HG02798 (cell line): Measurements from ENCODE around the gene TP53TG5.
"Not testable (repeated sequence)": the region's sequence is repeated elsewhere in the genome, so short reads cannot be mapped to it uniquely, and the experiment has no call there.

ENCODE experiments used
- ATAC-seq: cut with Tn5 transposase; IDR thresholded peaks from one replicate; pipeline ENCODE4 v1.9.1; 2021; ENCODE audit warnings: mild to moderate bottlenecking; ENCODE audit not compliant: unreplicated experiment, poor library complexity

The TP53TG5 gene

DNA sequence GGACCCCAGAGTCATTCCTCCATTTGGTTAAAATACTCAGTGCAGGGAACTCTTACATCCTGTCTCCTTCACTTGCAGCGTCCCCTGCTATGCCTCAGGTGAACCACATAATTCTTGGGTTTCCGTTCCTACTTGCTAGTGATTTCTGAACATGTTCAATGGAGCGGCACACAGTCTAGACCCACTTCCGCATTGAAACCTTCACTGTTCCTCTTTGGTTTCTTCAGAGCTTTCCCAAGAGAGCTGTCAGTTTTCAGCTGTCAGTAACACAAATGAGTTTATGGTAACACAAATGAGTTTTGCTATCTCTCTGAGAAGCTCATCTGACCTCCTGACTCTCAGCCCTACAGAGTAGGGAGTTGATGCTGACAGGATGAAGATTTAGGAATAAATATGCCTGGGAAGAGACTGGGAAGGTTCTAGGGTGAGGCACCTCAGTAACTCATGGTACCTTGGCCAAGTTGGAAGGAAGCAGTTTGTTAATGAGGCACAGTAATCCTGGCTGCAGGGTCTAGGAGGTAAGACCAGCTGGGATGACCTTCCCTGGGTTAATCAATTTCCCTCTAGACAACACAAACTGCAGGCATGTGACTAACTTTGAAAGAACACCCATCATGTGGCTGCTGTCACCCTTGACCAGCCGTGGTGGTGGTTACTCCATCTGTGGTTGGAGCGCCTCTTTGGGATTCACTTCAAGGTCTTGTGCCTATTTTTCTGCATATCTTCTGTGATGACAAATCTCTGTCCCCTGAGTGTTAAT is 9.7 kb downstream of the TP53TG5 start:
- peak; percentile 88 for ATAC-seq

DNA sequence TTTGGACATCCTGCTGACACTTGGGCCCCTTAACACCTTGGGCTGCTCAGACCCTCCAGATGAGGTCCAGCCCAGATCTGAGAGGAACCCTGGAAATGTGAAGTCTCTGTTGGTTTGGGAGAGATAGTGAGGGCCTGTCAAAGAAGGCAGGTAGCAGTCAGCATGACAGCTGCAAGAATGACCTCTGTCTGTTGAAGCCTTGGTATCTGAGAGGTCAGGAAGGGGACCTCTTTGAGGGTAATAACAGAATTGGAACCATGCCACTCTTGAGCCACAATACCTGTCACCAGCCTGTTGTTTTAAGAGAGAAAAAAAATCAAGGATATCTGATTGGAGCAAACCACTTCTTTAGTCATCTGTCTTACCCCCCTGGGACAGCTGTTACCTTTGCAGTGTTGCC is 11.0 kb downstream of the TP53TG5 start:
- no peak for ATAC-seq

DNA sequence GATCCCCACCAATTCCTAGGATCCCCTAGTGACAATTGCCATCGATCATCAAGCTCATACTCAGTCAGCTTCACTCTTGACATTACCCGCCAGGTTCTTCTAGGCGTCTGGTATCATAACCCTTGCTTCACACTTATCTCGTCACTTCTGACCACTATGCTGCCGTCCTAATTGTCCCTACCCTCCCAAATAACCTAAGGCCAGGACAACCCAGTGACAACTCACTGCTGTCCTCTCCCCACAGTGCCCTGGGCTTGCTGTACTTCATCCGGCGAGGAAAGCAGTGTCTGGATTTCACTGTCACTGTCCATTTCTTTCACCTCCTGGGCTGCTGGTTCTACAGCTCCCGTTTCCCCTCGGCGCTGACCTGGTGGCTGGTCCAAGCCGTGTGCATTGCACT is 11.5 kb downstream of the TP53TG5 start:
- no peak for ATAC-seq

DNA sequence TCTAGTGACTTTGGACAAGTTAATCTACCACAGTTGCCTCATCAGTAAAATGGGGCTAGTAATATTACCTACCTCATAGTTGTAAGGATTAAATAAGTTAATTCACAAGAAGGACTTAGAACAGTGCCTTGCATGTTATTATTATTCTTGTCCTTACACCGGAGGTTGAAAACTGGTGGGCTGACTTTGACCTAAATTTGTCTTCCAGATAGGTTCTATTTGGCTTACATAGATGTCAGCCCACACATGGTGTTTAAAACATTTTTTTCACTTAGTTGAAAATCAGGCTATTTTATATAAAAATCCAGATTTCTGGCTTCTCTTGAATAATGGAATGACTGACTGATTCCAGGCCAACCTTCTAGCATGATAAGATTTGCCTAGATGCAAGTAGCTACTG is 11.9 kb downstream of the TP53TG5 start:
- ATAC-seq = no peak

DNA sequence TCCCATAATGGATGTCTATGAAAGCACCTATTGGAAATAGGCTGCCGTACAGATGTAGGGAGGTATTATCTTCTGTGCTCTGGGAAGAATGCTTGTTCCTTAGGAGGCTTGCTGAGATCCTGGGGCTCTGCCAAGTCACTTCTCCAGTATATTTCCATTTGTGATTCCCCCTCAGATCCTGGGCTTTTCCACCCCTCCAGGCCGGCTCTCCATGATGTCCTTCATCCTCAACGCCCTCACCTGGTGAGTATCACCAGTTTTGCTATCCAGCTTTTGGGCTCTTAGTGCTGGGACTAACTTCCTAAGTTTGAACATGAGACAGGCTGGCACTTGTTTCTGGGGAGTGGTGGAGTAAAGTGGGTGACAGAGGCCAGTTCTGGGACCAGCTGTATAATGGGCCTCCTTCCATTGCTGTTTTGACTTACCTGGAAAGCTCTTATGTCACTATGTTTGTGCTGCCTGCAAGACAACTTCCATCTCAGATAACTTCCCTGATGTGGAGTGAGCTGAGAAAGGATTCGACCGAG is 12.6 kb downstream of the TP53TG5 start:
- ATAC-seq = no peak

DNA sequence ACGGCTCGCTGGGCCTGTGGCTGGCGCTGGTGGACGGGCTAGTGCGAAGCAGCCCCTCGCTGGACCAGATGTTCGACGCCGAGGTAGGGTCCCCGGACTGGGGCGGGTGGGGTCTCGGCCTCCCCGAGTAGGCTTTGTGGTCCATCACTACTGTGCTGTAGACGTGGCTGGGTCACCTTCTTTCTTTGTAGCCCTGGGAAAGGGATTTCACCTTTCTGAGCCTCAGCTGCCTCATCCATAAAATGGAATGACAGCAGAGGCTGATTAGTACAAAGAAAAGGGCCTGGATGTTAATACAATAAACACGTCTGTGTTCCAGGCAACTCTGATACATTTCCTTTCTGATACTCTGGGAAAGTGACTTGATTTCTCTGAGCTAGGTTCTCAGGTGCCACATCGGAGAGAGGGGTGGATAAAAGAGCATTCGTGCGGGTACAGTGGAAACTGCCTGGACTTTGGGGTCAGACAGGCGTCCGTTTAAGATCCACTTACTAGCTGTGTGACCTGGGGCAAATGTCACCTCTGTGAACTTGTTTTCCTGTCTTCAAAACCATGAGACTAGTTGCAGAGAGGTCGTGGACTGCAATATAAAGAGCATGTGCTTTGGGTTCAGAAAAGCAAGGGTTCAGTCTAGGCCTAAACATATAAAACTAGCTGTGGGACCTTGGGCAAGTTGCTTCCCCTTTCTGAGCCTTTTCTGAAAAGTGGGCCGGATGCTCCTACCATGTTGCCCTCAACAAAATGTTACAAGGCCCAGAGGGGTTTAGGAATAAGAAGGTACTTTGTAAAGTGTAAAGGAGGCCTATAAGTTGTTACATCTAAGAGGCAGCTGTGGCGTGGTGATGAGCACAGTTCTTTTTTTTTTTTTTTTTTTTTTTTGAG is 14.3 kb downstream of the TP53TG5 start:
- no peak for ATAC-seq

DNA sequence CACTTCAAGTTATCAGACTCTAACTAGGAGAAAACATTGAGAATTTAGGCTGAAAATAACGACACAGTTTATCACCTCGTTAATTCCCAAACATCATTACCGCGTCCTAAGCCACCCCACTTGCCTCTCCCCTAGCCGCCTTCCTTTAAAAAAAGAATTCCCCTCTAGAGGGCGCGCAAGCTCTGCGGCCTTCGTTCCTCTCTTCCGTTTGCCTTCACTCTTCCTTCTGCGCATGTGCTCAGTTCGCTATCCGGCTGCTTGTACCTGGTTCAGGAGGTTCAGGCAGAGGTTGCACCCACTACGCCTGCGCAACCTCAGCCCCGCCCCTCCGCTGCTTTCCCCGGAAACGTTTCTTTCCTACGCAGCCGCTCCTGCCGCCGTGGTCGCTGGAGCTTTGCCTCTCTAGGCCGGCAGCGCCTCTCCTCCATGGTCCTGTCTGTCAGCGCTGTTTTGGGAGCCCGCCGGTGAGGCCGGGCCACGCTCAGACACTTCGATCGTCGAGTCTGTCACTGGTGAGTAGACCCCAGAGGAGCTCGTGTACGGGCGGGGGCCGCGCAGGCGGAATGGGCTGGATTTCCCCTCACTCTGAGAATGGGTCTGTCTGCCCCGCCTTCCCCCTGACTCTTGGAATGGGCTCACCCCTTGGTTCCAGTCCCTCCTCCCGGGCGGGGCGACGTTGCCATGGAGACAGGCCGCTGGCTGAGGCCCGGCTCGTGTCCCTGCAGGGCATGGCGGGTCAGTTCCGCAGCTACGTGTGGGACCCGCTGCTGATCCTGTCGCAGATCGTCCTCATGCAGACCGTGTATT is 15.1 kb downstream of the TP53TG5 start, which contains the start of gene SYS1:
TSS of gene SYS1 (plus strand) at position 353 of the 807 bp plus-strand sequence. CDS start at position 729, 376 bp downstream.
- ATAC-seq = peak; percentile 93

DNA sequence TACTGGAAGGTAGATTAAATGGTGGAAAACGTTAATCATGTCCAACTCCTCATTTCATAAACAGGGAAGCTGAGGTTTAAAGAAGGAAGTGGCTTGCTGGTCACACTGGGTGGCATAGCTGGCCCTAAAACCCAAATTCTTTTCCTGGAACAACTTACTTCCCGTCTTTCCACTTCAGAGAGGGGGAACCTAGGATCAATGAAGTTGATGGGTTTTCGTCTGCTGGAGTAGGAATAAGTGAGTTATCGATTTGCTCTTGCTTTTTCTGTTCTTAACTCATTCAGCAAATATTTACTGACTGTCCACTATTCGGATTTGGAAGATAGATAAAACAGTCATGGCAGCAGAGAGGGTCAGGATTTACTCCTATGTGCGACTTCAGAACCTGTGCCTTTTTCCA is 16.3 kb downstream of the TP53TG5 start:
- ATAC-seq = no peak

DNA sequence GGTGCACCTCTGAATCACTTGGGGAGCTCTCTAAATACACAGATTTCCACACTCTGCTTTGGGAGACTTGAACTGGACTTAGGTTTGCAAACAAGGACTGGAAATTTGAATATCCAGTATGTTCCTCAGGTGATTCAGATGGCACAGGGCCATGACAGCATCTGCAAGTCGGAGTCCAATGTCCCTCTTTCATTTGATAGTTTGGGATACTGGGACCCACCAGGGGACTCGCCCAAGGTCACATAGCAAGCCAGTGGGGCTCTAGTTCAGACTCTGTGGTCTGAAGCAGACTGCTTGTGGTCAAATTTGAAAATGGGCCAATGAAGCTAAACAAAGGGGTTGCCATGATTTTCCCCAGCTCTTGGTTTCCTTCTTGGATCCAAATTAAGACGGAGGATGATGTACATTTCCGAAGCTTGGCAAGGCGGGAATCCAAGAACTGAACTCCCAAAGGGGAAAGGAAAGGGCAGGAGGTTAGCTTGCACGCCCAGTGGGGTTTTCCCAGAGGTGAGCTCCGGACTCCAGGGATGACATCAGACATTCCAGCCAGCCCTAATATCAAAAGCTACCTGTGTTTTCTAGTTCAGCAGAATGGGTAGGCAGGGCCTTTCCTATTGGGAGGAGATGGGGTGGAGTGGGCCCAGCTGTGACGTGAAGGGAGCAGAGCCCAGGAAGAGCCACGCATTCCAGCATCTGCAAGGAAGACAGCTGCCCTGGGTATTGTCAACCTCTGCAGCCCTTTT is 18.5 kb downstream of the TP53TG5 start:
- no peak for ATAC-seq

DNA sequence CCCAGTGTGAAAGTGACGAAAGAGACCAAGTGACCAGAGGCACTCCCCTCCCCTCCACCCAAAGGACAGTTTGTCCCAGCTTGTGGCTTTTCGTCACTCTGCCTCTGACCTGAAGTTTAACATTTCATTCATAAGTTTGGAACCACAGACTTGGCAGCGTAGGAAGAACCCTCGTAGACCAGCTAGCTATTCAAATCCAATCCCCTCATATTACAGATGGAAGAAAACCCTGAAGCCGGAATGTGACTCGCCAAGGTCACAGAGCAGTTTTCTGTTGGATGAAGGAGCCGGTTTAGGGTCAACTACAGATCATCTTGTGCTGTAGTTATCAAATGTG is 19.1 kb downstream of the TP53TG5 start:
- no peak for ATAC-seq

DNA sequence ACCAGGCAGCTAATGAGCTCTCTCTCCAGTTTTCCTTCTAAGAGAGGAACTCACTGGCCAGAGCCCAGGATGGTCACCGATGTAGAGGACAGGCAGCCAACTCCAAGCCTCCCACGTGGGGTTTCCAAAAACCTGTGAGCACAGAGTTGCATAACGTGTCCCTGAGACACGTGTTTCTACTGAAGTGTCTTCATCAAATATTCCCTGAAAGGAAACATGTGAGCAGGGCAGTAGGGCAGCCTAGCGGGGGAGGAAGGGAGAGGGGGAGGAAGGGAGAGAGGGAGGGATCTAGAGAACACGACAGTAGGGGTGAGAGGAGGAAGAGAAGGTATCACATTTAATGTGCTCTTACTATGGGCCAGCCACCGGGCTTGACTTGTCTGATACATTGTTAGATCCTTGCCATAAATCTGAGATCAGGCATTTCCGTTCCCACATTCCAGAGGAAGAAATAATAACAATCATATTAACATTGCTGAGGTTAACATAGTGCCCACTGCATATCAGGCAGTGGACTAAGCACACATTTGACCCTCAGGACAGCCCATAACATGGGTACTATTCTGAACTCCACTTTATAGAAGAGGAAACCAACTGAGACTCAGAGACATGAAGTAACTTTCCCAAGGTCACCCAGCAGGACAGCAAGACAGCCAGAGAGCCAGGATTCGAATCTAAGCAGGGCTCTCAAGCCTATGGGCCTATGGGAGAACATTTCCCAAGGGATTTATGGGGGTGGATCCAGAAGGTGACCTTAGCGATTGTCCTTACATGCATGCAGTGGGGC is 19.6 kb downstream of the TP53TG5 start:
- no peak for ATAC-seq

DNA sequence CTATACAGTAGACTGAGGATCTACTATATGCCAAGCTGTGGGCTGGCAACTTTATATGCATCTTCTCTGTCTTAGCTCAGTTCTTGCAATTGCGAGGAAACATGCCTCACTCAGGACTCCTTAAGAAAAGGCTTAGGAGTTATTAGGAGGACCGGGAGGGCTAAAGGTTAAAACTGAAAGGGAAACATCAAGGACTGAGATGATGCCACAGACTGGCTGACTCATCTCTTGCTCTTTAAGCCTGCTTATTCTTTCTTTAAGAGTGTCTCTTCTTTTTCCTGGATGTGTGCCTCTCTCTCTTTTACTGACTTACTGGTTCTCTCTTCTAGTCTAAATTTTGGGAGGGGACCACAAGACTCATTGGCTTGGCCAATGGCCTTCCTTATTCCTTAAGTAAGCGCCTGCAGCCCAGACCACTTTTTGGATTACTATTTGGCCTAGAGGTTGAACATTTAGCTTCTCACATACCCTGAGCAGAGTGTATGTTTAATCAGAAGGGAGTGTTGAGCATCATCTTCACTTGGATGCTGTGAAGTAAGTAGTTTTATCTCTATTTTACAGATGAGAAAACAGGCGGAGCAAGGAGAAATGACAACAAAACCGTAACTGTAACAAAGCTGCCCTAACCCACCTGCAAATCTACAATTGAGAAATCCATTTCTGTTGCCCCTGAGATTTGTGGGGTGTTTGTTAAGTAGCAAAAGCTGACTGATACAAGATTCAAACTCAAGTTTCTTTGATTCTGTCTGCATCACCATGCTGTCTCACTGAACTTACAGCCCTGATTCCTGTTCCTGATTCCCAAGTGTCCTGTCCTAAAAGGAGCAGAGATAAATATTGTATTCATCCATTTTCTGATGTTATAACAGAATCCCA is 22.7 kb downstream of the TP53TG5 start:
- ATAC-seq = no peak

DNA sequence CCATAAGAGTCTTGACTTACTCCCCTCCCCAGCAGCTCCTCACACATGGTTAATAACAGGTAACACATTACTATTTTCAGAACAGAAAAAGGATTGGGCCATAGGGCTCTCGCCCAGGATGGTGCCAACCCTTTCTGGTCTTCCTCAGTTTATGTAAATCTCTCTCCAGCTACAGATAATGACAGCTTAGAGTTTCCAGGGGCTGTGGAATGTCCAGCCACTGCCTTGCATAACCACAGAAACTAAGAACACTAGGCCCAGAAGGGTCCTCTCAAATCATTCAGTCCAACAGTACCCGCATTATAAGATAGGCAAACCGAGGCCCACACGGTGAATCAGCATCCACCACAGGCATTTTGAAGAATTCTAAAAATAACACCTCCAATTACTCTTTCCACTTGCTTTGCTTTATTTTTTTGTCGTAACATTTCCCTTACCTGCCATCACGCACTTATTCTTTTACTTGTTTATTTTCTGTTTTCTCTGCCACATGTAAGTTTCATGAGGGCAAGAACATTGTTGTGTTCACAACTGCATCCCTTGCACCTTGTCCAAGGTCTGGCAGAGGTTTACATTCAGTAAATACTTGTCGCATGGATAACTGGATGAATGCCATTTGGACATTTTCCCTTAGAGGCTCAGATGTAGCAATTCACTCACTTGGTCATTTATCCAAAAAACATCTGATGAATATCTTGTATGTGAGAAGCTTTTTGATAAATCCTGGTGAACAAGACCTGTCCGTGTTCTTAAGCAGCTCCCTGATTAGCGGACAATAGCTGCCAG is 23.5 kb downstream of the TP53TG5 start:
- no peak for ATAC-seq

DNA sequence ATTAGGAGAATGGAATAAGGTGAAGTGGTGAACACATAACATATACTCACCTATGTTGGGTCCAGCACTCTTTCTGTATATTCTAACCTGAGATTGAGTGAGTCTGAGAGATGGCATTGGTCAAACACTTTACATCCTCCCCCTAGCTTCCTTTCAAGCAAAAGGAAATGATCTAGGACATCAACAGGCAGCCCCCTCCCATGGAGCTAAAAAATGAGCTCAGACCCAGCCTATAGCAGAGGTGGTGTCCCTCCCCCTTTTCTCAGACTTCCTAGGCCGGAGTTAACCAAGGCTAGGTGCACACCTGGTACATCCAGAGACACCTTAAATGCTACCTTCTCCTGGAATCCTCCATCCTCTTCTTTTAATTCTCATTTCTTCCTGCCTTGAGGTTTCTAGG is 24.4 kb downstream of the TP53TG5 start:
- no peak for ATAC-seq

DNA sequence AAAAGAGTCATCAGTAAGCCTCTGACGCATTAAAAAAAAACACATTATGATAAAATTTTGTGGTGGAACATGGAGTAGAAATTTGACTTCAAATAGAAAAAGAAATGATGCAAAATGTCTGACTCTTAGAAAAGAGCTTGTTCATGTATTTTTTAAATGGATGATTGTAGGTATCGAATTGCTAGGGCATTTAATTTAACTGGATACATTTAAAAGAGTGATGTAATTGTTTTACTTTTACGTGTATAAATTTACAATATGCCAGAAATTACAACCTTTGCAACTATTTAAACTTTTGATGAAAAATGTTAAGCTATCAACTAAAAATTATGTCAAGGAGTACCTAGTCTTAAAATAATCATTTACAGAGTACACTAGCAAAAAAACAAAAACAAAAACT is 25.4 kb downstream of the TP53TG5 start:
- no peak for ATAC-seq

DNA sequence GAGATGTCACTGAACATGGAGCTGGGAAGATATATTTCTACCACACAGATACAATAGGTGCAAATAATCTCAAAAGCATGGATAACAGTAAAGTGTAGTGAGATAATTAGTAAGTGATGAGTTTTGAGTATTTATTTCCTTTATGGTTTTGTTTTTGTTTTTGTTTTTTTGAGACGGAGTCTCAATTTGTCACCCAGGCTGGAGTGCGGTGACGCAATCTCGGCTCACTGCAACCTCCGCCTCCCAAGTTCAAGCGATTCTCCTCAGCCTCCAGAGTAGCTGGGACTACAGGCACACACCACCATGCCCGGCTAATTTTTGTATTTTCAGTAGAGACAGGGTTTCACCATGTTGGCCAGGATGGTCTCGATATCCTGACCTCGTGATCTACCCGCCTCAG is 27.3 kb downstream of the TP53TG5 start:
- ATAC-seq = not testable (repeated sequence)

DNA sequence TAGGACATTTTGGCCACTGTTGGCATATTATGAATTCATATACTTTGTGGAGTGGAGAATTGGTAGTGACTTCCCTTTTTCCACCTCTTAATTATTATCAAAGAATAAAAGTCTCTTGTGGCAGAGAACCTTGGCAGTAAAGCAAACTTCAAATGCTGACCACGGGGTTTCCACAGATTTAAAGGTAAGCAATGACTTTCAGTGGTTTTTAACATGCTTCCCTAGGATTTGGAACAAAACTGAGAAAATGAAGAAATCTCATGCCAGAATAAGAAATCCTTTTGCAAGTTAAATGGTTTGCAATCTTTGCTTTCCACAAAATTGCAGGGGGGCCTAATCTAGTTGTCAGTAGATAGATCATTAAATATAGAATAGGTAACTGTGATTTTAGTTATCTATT is 27.9 kb downstream of the TP53TG5 start:
- ATAC-seq = no peak
